Astrocyte (in vitro differentiated cells and primary cell): ENCODE data around the gene MAP2K3. TPM values are rescaled to one million over a fixed set of nuclear protein-coding genes. Genes with fewer than 3 reads are reported as not detected.

Experiments used
- DNase-seq: peaks from one replicate; pipeline ENCODE4 v3.0.0-alpha.2; 2010; ENCODE audit warnings: low read depth
- FAIRE-seq: peaks from 2 replicates; lab custom pipeline; 2011; peaks lifted over from hg19 to GRCh38; lab: Jason Lieb, UNC
- H2AFZ ChIP-seq: 2 replicates; pipeline ENCODE4 v1.6.0; 2012; ENCODE audit warnings: low read depth, low read length, inconsistent platforms
- H3K27ac ChIP-seq: 2 replicates; pipeline ENCODE4 v1.5.1; 2011; ENCODE audit warnings: low read depth, low read length, inconsistent platforms
- H3K27me3 ChIP-seq: 2 replicates; pipeline ENCODE4 v1.6.0; 2011; ENCODE audit warnings: low read length, inconsistent platforms; ENCODE audit not compliant: insufficient read depth
- H3K36me3 ChIP-seq: 2 replicates; pipeline ENCODE4 v1.5.1; 2011; ENCODE audit warnings: low read length, inconsistent platforms; ENCODE audit not compliant: insufficient read depth
- H3K4me1 ChIP-seq: 2 replicates; pipeline ENCODE4 v1.5.1; 2011; ENCODE audit warnings: low read length, inconsistent platforms; ENCODE audit not compliant: insufficient read depth
- H3K4me2 ChIP-seq: 2 replicates; pipeline ENCODE4 v1.6.0; 2012; ENCODE audit warnings: low read length, inconsistent platforms
- H3K4me3 ChIP-seq: 2 replicates; pipeline ENCODE4 v1.5.1; 2011; ENCODE audit warnings: low read depth, mild to moderate bottlenecking, low read length, inconsistent platforms; ENCODE audit not compliant: insufficient read depth
- H3K79me2 ChIP-seq: 2 replicates; pipeline ENCODE4 v1.6.0; 2012; ENCODE audit warnings: mild to moderate bottlenecking, low read length, inconsistent platforms; ENCODE audit not compliant: insufficient read depth
- H3K9ac ChIP-seq: 2 replicates; pipeline ENCODE4 v1.6.0; 2012; ENCODE audit warnings: mild to moderate bottlenecking, low read length, inconsistent platforms
- H3K9me3 ChIP-seq: 2 replicates; pipeline ENCODE4 v1.5.1; 2012; ENCODE audit warnings: low read depth, mild to moderate bottlenecking, low read length, inconsistent platforms; ENCODE audit not compliant: insufficient read depth
- H4K20me1 ChIP-seq: 2 replicates; pipeline ENCODE4 v1.6.0; 2012; ENCODE audit warnings: low read length, inconsistent platforms; ENCODE audit not compliant: insufficient read depth
- H3K27ac Mint-ChIP-seq: one replicate; pipeline ENCODE4 v1.8.0; 2021; ENCODE audit warnings: mild to moderate bottlenecking, mixed read lengths; ENCODE audit not compliant: unreplicated experiment
- H3K27me3 Mint-ChIP-seq: one replicate; pipeline ENCODE4 v1.8.0; 2021; ENCODE audit warnings: low read depth, mixed read lengths; ENCODE audit not compliant: unreplicated experiment
- H3K36me3 Mint-ChIP-seq: one replicate; pipeline ENCODE4 v1.8.0; 2021; ENCODE audit warnings: low read depth, mixed read lengths; ENCODE audit not compliant: unreplicated experiment
- H3K4me1 Mint-ChIP-seq: one replicate; pipeline ENCODE4 v1.8.0; 2021; ENCODE audit warnings: low read depth, mixed read lengths; ENCODE audit not compliant: unreplicated experiment
- H3K4me3 Mint-ChIP-seq: one replicate; pipeline ENCODE4 v1.8.0; 2021; ENCODE audit warnings: mild to moderate bottlenecking, moderate library complexity, mixed read lengths; ENCODE audit not compliant: unreplicated experiment
- H3K9me3 Mint-ChIP-seq: one replicate; pipeline ENCODE4 v1.8.0; 2021; ENCODE audit warnings: mild to moderate bottlenecking, mixed read lengths; ENCODE audit not compliant: unreplicated experiment
- CTCF ChIP-seq: IDR thresholded peaks from 2 replicates; pipeline ENCODE4 v1.5.1; 2011; ENCODE audit warnings: low read depth, mild to moderate bottlenecking, inconsistent platforms, low read length, moderate library complexity; ENCODE audit not compliant: insufficient read depth
- EZH2 ChIP-seq: IDR thresholded peaks from 2 replicates; pipeline ENCODE4 v1.6.1; 2012; ENCODE audit warnings: mild to moderate bottlenecking, low read length, inconsistent platforms; ENCODE audit not compliant: insufficient read depth
- total RNA-seq: library from RNA; stranded (reverse); gene quantifications from 2 replicates; pipeline ENCODE4 v1.2.1, GENCODE V29; 2021

MAP2K3 gene
- total RNA-seq, 1 donor from 2014 or later: 44.3 TPM

DNA sequence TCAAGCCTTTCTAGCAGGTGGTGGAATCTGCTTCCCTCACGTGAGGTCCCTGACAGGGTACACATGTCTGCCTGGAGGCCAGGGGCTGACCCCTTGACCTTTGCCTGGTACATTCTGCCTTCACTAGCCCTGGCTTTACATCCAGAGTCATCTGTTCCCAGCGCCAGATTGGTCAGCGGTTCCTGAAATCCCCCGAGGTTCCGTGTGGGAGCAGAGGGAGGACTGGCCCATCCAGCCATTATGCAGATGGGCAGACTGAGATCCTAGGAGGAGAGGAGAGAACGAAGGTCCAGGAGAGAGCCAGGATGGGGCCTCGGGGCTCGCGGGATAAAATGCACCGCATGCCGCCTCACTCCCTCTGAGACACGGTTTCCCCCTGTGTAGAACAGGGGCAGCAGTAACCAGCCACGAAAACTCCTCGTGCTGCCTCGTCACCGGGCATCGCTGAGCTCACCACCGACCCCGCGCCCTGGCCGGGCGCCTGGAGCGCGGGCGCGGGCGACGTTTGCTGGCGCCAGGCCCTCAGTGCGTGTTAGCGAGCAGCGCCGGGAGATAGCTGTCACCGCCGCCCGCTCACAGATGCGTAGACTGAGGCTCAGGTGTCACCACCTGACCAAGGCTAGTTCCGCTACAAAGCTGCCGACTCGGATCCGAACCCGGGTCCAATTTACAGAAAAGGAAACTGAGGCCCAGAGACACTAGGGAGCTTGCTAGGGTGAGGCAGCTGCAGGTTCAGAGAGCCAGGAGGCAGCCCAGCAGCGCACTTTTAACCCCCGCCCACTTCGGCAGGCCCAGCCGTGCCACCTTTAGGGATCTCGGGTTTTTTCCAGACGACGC lies 811 bp upstream of the MAP2K3 start:
- peaks cover 35% of the 10 kb centered on the region for H4K20me1 ChIP-seq
- H3K4me3 ChIP-seq: peak overlapping the region; percentile 92
- H3K4me2 ChIP-seq: peak overlapping the region; percentile 84
- peak overlapping the region; percentile 82 for H3K27ac ChIP-seq
- peaks cover 41% of the 10 kb centered on the region for H3K79me2 ChIP-seq
- Mint-ChIP-seq H3K36me3 (no peaks in the 10 kb centered on the region), H3K4me1 (peaks cover 28% of the 10 kb centered on the region), H3K27me3 (peaks cover 11% of the 10 kb centered on the region), H3K27ac (no peak overlapping the region), H3K4me3 (peak overlapping the region; percentile 68), H3K9me3 (no peaks in the 10 kb centered on the region)
- no peaks in the 10 kb centered on the region for H3K36me3 ChIP-seq
- FAIRE-seq (no peak), DNase-seq (peak; percentile 45)
- H2AFZ ChIP-seq: peak overlapping the region; percentile 65
- H3K9ac ChIP-seq: peak overlapping the region; percentile 63
- H3K4me1 ChIP-seq: peaks cover 45% of the 10 kb centered on the region
- H3K9me3 ChIP-seq: no peaks in the 10 kb centered on the region
- H3K27me3 ChIP-seq: no peaks in the 10 kb centered on the region
- TF ChIP-seq CTCF (no peak), EZH2 (no peak)

GRCh38 chr17:21285164-21286065 lies 904 bp downstream of the MAP2K3 start:
- H3K79me2 ChIP-seq: peaks cover 58% of the 10 kb centered on the region

More at GRCh38 chr17:21285164-21286065, 904 bp downstream of the MAP2K3 start:
- Histone ChIP-seq H3K4me2 (peak overlapping the region; percentile 96), H3K36me3 (no peaks in the 10 kb centered on the region), H3K9ac (peak overlapping the region; percentile 95), H2AFZ (no peak overlapping the region), H3K27ac (peak overlapping the region; percentile 91), H3K27me3 (no peaks in the 10 kb centered on the region), H4K20me1 (peaks cover 52% of the 10 kb centered on the region), H3K9me3 (no peaks in the 10 kb centered on the region), H3K4me1 (peaks cover 50% of the 10 kb centered on the region), H3K4me3 (peak overlapping the region; percentile 92)
- no peak for TF ChIP-seq CTCF
- TF ChIP-seq EZH2: no peak
- DNase-seq (peak; percentile 30), FAIRE-seq (no peak)
- H3K9me3 Mint-ChIP-seq: no peaks in the 10 kb centered on the region
- H3K36me3 Mint-ChIP-seq: no peaks in the 10 kb centered on the region
- H3K27ac Mint-ChIP-seq: peak overlapping the region; percentile 78
- peak overlapping the region; percentile 97 for H3K4me3 Mint-ChIP-seq
- H3K27me3 Mint-ChIP-seq: no peaks in the 10 kb centered on the region
- peaks cover 28% of the 10 kb centered on the region for H3K4me1 Mint-ChIP-seq
